Adrenal gland (tissue), 5 donors: ENCODE results near the gene WSB1.

ENCODE experiments used
- CTCF ChIP-seq, 6 experiments: fragments of 450-650 bp in 4 of 6; fragments of 200-600 bp in 2 of 6; sonication (generic) in 1 of 6; IDR thresholded peaks; 1 replicate in 5 of 6; 2 replicates in 1 of 6; pipeline versions ENCODE4 v1.5.1 to v1.8.0; 2016 to 2021; ENCODE audit warnings: antibody characterized with exemption in 6 of 6, mild to moderate bottlenecking in 2 of 6, moderate library complexity in 1 of 6
- POLR2A ChIP-seq, 2 donors: fragments of 450-650 bp; IDR thresholded peaks; one replicate each; pipeline ENCODE4 v1.6.1; 2017; ENCODE audit warnings: antibody characterized with exemption in 2 of 2, mild to moderate bottlenecking in 2 of 2, moderate library complexity in 1 of 2
- donor health status: DM: no; HTN: no; CAD: no.

GRCh38 chr17:27343977-27344607, 50.2 kb downstream of the WSB1 start:
- TF ChIP-seq POLR2A (IDR thresholded peaks at IDR 0.05) (no peak), CTCF (IDR thresholded peaks at IDR 0.05) (no peak)
